ENCODE data around the gene CNPY1.

DNA sequence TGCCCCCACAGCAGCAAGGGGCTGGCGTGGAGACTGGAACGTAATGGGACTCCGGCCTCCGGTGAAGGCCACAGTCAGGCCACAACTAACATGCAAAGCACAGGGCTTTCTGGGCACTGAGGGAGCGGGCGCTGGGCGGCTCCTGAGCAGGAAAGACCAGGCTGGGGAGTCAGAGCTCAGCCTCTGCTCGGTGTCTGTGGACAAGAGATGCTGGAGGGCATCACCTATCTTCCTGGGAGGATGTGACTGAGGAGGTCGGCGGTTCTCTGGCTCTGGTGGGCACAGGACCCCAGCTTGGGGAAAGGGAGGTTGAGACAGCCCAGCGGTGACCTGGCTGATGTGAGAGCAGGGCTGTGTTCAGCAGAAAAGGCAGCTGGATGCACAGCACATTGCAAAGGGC is 11.7 kb downstream of the CNPY1 start:
- no peak for TF ChIP-seq POLR2AphosphoS5 (IDR thresholded peaks at IDR 0.05; ENCODE audit: low read depth, low read length)
- no peak for TF ChIP-seq SIN3A (IDR thresholded peaks at IDR 0.05; ENCODE audit: borderline replicate concordance, insufficient read depth, low read length)
- TF ChIP-seq, protein P1, sequence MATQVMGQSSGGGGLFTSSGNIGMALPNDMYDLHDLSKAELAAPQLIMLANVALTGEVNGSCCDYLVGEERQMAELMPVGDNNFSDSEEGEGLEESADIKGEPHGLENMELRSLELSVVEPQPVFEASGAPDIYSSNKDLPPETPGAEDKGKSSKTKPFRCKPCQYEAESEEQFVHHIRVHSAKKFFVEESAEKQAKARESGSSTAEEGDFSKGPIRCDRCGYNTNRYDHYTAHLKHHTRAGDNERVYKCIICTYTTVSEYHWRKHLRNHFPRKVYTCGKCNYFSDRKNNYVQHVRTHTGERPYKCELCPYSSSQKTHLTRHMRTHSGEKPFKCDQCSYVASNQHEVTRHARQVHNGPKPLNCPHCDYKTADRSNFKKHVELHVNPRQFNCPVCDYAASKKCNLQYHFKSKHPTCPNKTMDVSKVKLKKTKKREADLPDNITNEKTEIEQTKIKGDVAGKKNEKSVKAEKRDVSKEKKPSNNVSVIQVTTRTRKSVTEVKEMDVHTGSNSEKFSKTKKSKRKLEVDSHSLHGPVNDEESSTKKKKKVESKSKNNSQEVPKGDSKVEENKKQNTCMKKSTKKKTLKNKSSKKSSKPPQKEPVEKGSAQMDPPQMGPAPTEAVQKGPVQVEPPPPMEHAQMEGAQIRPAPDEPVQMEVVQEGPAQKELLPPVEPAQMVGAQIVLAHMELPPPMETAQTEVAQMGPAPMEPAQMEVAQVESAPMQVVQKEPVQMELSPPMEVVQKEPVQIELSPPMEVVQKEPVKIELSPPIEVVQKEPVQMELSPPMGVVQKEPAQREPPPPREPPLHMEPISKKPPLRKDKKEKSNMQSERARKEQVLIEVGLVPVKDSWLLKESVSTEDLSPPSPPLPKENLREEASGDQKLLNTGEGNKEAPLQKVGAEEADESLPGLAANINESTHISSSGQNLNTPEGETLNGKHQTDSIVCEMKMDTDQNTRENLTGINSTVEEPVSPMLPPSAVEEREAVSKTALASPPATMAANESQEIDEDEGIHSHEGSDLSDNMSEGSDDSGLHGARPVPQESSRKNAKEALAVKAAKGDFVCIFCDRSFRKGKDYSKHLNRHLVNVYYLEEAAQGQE (IDR thresholded peaks at IDR 0.05; ENCODE audit: insufficient read depth in 1 of 2, low read depth in 2 of 2, low read length in 2 of 2), result no peak
